ENCODE measurements around the gene CBX6.

- TF ChIP-seq, protein P1, sequence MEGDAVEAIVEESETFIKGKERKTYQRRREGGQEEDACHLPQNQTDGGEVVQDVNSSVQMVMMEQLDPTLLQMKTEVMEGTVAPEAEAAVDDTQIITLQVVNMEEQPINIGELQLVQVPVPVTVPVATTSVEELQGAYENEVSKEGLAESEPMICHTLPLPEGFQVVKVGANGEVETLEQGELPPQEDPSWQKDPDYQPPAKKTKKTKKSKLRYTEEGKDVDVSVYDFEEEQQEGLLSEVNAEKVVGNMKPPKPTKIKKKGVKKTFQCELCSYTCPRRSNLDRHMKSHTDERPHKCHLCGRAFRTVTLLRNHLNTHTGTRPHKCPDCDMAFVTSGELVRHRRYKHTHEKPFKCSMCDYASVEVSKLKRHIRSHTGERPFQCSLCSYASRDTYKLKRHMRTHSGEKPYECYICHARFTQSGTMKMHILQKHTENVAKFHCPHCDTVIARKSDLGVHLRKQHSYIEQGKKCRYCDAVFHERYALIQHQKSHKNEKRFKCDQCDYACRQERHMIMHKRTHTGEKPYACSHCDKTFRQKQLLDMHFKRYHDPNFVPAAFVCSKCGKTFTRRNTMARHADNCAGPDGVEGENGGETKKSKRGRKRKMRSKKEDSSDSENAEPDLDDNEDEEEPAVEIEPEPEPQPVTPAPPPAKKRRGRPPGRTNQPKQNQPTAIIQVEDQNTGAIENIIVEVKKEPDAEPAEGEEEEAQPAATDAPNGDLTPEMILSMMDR (IDR thresholded peaks at IDR 0.05), result no peak
- TF ChIP-seq POLR2A (IDR thresholded peaks at IDR 0.05), result no peak
Observed at GRCh38 chr22:38867471-38868285, 4.3 kb downstream of the CBX6 start.
